ENCODE measurements around the gene MLLT3. TPM values are rescaled to one million over a fixed set of nuclear protein-coding genes. Genes with fewer than 3 reads are reported as not detected.
"Not testable (repeated sequence)": the region's sequence is repeated elsewhere in the genome, so short reads cannot be mapped to it uniquely, and the experiment has no call there.

Gene MLLT3
- total RNA-seq, 1 donor from 2014 or later, result 3.8 TPM

- no peak for DNase-seq (ENCODE audit: low read depth in 2 of 2)
These were observed 24.4 kb downstream of the MLLT3 start for GRCh38 chr9:20597862-20598261.

GRCh38 chr9:20594608-20595007 is 27.7 kb downstream of the MLLT3 start:
- DNase-seq (ENCODE audit: low read depth in 2 of 2), result no peak

- DNase-seq (ENCODE audit: low read depth in 2 of 2), result peak in 1 of 2 donors; percentile 56
These were observed 28.8 kb downstream of the MLLT3 start for GRCh38 chr9:20593537-20593936.

- no peak for DNase-seq (ENCODE audit: low read depth in 2 of 2)
These were observed 29.2 kb downstream of the MLLT3 start for GRCh38 chr9:20593105-20593504.

- DNase-seq (ENCODE audit: low read depth in 2 of 2), result peak in 1 of 2 donors; percentile 28
These were observed 29.6 kb downstream of the MLLT3 start for GRCh38 chr9:20592673-20593072.

GRCh38 chr9:20591223-20591622 is 31.1 kb downstream of the MLLT3 start:
- no peak for DNase-seq (ENCODE audit: low read depth in 2 of 2)

GRCh38 chr9:20584968-20585643 is 37.2 kb downstream of the MLLT3 start:
- no peak for DNase-seq (ENCODE audit: low read depth in 2 of 2)

- DNase-seq (ENCODE audit: low read depth in 2 of 2), result not testable (repeated sequence)
These were observed 39.2 kb downstream of the MLLT3 start for GRCh38 chr9:20583088-20583487.

- DNase-seq (ENCODE audit: low read depth in 2 of 2), result no peak
These were observed 40.1 kb downstream of the MLLT3 start for GRCh38 chr9:20582150-20582549.

GRCh38 chr9:20580673-20581072 is 41.6 kb downstream of the MLLT3 start:
- DNase-seq (ENCODE audit: low read depth in 2 of 2), result no peak

- no peak for DNase-seq (ENCODE audit: low read depth in 2 of 2)
These were observed 42.6 kb downstream of the MLLT3 start for GRCh38 chr9:20579524-20580314.

GRCh38 chr9:20573023-20573422 is 49.3 kb downstream of the MLLT3 start:
- DNase-seq (ENCODE audit: low read depth in 2 of 2), result no peak

- DNase-seq (ENCODE audit: low read depth in 2 of 2), result peak in 1 of 2 donors; percentile 59
These were observed 51.5 kb downstream of the MLLT3 start for GRCh38 chr9:20570756-20571155.

GRCh38 chr9:20570087-20570486 is 52.2 kb downstream of the MLLT3 start:
- peak in 1 of 2 donors; percentile 20 for DNase-seq (ENCODE audit: low read depth in 2 of 2)

GRCh38 chr9:20569525-20569924 is 52.8 kb downstream of the MLLT3 start:
- DNase-seq (ENCODE audit: low read depth in 2 of 2), result no peak

GRCh38 chr9:20568400-20568799 is 53.9 kb downstream of the MLLT3 start:
- DNase-seq (ENCODE audit: low read depth in 2 of 2), result no peak

GRCh38 chr9:20566401-20566800 is 55.9 kb downstream of the MLLT3 start:
- no peak for DNase-seq (ENCODE audit: low read depth in 2 of 2)

- DNase-seq (ENCODE audit: low read depth in 2 of 2), result no peak
These were observed 57.6 kb downstream of the MLLT3 start for GRCh38 chr9:20564650-20565049.

GRCh38 chr9:20563917-20564316 is 58.4 kb downstream of the MLLT3 start:
- no peak for DNase-seq (ENCODE audit: low read depth in 2 of 2)

GRCh38 chr9:20562051-20562450 is 60.2 kb downstream of the MLLT3 start:
- DNase-seq (ENCODE audit: low read depth in 2 of 2), result no peak

GRCh38 chr9:20561531-20561930 is 60.8 kb downstream of the MLLT3 start:
- no peak for DNase-seq (ENCODE audit: low read depth in 2 of 2)

- DNase-seq (ENCODE audit: low read depth in 2 of 2), result no peak
These were observed 62.9 kb downstream of the MLLT3 start for GRCh38 chr9:20559231-20559890.

Measured in lung microvascular endothelial cell (primary cell).